ENCODE data around the gene ZNF407.

ZNF407 gene

DNA sequence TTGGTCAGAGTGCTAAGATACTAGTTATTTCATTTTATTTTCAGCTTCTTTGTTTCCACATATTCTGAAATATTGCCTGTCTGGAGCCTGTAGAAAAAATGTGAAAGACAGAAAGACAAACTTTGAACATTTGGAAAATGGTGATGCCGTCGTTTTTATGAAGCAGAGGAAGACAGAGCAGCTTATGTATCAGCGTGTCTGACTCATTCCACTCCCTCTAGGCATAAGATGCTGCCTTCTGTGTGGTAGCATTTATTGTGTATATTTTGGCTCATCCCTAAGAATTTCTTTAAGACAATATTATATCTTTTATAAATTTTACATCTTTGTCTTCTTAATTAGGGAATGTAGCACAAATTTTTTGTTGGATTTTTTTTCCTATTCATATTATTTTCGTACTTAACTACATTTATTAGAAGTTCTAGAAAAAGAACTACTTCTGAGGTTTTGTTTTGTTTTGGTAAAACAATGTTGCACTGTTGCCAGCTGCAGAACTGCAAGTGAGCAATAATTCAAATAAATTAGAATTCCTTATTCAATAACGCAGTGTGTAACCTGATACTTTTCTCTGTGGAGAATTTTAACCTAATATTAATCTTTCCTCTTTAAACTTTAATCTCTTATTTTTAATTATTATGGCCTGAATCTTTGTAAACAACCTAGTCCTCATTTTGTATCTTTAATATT lies 300.4 kb downstream of the ZNF407 start:
- no peak for DNase-seq

GRCh38 chr18:74898965-74899364 lies 301.3 kb downstream of the ZNF407 start:
- no peak for DNase-seq

- DNase-seq: no peak
These were observed 301.9 kb downstream of the ZNF407 start for GRCh38 chr18:74899554-74899953.

DNA sequence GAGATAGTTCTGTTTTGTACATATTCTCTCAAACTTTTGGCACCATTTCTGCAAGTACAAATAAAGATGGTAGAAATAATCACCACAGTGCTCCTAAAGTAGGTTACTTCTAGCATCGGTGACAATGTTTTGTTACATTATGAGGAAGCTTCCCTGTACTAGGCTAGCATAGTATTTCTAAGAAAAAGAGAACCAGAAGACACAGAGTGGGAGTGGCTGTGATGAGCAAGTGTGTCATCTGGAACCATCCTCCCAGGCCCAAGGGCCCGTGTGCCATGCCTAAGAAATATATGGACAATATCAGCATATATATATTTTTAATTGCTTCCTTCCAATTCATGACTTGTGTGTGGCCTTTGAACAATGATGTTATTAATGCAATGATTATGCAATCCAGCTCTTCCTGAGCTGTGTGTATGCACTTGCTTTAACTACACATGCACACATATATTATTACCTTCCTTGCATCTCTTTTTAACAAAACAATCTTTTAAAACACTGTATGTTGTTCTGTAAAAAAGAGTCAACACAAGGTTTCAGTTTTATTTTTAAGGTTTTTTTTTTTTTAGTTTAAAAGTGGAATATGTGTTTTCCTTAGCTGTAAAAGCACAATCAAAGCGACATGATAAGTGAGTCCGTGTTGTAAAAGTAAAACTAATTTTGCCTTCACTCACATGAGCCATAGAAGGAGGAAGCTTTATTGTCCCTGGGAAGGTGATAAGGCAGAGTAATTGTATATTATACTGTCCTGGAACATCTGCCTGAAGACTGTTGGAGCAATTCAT lies 303.9 kb downstream of the ZNF407 start:
- DNase-seq: no peak

DNA sequence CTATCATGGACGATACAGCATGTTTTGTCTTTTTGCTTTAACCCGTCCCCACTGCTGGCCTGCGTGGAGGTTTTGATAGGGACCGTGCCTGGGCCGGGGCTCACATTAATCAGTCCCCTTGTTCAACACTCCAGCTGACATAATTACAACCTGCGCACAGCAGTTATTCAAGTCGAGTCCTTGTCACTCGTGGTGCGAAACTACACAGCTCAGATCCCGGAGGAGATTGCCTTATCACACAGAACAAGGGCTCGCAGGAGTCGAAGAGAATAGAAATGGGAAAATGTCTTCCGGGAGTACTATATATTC lies 304.4 kb downstream of the ZNF407 start:
- no peak for DNase-seq

- no peak for DNase-seq
These were observed 307.6 kb downstream of the ZNF407 start for GRCh38 chr18:74905247-74905646.

DNA sequence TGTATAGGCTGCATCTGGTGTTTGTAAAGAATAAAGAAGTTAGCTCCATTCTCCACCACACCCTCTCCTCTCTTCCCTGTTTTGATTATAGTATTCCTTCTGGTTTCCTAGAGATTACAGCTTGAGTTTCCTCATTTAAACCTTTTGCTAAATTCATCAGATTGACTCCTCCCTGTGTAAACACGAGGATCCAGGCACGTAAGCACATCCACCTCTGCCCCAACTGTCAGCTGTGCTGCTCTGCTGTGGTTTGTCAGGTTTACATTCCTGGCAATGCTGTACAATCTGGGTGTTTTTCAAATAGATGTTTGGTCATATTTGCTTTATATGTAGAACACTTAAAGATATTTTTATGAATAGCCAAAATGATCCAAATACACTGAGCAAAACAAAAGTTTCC lies 308.5 kb downstream of the ZNF407 start:
- DNase-seq: no peak

DNA sequence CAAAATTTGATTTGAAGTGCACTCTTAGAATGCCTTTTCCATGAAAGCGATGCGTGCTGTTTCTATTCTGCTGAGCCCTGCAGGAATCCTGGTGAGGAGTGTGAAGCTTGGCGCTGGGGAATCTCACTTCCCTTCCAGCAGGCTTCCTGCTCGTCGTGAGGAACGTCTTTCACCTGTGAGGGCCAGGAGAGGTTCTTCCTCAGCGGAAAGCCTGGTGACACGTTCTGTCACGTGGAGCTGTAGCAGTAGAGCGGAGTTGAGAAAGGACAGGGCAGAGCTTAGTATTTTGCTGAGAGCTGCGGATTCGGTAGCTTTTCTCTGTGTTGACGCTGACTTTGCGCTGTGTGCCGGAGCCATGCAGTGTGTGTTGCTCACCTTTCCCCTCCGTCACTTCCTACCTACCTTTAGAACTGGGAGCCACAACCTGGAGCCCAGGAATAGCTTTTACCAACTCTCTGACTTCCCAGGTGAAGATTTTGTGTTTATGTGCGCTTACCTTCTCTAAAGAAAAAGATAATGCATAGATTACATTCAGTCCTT lies 316.5 kb downstream of the ZNF407 start:
- DNase-seq: no peak

GRCh38 chr18:74914648-74915047 lies 317.0 kb downstream of the ZNF407 start:
- no peak for DNase-seq

DNA sequence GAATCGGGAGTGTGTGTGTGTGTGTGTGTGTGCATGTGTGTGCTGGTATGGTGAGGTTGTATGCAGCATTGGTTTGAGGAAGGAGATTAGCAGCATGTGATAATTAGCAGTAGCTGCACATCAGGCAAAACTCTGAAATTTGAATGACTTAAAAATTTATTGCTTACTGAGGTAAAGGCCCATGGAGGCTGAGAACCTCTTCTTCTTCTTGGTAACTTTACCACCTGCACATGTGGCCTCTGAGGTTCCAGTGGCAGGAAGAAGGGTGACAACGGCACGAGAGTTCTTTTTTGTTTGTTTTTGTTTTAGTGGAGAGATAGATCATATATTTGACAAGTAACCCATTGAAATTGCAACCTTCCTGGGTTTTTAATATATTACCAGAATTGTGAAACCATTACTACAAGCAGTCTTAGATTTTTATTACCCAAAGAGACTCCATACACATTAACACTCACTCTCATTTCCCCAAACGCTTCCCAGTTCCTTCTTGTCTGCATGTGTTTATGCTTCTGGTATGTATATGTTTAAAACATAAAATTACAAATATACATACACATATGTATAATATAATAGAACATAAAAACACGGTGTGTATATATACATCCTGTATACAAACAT lies 319.2 kb downstream of the ZNF407 start:
- no peak for DNase-seq

- no peak for DNase-seq
These were observed 320.7 kb downstream of the ZNF407 start for GRCh38 chr18:74918276-74918790.

DNA sequence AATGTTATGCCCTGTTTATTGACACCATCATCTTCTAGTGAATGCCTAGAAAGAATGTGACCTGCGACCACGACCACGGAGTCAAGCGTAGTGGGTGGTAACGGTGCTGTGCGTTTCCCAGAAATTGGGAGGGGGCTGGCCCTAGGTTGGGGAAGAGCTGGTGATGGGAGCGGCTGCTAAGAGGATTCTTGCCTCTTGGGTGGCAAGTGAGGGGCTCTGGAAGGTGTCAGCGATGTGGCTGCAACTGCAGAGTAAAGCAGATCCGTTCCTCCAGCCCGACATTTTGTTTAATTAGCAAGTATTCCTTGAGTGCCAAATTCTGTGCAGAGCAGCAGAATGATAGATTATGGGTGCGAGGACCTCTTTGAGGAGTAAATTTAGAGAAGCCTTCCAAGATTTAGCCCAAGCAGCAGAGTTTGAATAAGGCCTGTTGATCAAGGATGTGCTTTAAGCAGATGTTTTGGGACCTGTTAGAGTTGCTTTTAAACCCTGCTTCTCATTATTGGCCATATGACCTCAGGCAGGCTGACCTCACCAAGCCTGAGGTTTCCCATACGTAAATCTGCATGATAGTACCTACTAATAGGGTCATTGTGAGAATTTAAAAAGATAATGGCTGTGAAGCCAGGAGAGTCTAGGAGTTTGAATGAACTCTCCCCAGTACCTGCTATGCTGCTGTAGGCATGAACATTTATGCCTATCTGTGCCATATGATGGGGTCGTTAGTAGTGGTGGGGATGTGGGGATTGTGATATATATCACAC lies 323.6 kb downstream of the ZNF407 start:
- DNase-seq: no peak

GRCh38 chr18:74926051-74926450 lies 328.4 kb downstream of the ZNF407 start:
- DNase-seq: no peak

- DNase-seq: no peak
These were observed 330.7 kb downstream of the ZNF407 start for GRCh38 chr18:74928194-74928968.

- DNase-seq: no peak
These were observed 331.4 kb downstream of the ZNF407 start for GRCh38 chr18:74929110-74929509.

DNA sequence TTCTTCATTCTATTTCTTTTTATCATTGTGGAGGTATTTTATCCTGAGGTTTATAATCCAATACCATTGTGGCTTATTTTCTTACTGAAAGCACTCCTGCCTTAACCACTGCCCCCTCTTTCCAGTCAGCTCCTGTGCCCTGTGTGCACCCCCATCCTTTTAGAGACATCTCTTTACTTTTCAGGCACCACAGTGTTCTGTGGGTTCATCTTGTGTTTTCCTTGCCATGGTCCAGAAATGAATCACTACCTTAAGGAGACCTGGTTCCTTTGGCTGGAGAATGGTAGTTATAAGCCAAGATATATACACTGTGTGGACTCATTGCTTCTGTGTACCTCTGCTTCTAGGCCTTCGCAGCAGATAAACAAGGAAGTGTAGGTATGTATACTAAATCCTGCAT lies 332.9 kb downstream of the ZNF407 start:
- no peak for DNase-seq

DNA sequence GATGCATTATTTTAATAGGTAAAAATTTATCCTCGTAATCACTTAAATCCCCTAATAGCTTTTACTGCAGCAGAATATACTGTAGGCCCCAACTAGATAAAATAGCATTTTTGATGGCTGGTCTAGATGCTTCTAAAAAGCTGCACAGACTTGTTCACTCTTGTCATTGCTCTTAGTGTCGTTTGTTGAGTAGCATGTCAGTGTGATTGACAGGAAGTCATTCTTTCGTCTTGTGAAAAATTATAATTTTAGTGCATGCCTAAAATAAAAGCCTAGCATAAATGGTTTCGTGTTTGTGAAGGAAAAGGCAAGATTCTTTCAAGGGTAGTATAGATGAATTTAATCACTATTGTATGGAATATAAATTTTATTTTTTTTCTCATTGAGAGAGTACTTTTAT lies 336.3 kb downstream of the ZNF407 start:
- DNase-seq: no peak

DNA sequence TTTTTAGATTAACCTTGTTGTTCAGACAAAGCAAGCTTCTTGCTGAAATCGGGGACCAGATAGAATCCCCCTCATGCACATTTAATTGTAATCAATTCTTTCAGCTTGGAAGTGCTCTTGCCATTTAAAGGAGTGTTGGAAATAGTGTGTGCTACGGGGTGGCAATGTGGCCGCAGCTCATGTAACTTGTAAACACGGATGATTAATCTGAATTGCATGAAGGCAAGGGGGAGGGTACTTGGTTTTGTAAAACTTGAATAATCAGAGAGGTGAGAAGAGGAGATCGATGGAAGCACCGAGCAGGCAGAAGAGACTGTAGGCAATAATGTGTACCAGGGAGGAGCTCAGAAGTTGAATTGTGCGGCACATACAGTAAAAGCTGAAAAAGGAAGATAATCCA lies 337.8 kb downstream of the ZNF407 start:
- DNase-seq: no peak

- DNase-seq: no peak
These were observed 338.7 kb downstream of the ZNF407 start for GRCh38 chr18:74936343-74936742.

- no peak for DNase-seq
These were observed 339.6 kb downstream of the ZNF407 start for GRCh38 chr18:74937291-74937690.

- no peak for DNase-seq
These were observed 343.2 kb downstream of the ZNF407 start for GRCh38 chr18:74940856-74941255.

GRCh38 chr18:74942319-74942910 lies 344.7 kb downstream of the ZNF407 start:
- DNase-seq: no peak

All from activated naive CD4-positive, alpha-beta T cell treated with anti-CD3 and anti-CD28 coated beads, Interleukin-2, amount 50 U/mL, for 16 hours (primary cell).